ENCODE measurements around the gene SPOCD1.

The SPOCD1 gene

GRCh38 chr1:31769720-31770390, 46.0 kb downstream of the SPOCD1 start:
- Histone ChIP-seq H3K79me2 (ENCODE audit: insufficient read depth, low read length) (no peaks in the 10 kb centered on the region), H3K27me3 (ENCODE audit: insufficient read depth, low read length, poor library complexity, severe bottlenecking) (peaks cover 13% of the 10 kb centered on the region), H3K9ac (ENCODE audit: low read depth, low read length, poor library complexity, severe bottlenecking) (no peak overlapping the region), H3K9me2 (replicated peaks; ENCODE audit: low read depth, low read length) (no peaks in the 10 kb centered on the region), H3K36me3 (ENCODE audit: insufficient read depth, low read length) (no peaks in the 10 kb centered on the region), H3K4me3 (ENCODE audit: low read length, poor library complexity, severe bottlenecking) (no peak overlapping the region), H3K4me2 (ENCODE audit: low read depth, low read length, poor library complexity, severe bottlenecking) (no peak overlapping the region), H2AFZ (ENCODE audit: low read length) (no peak overlapping the region), H3K9me3 (ENCODE audit: insufficient read depth, low read depth, low read length) (no peaks in the 10 kb centered on the region), H3F3A (ENCODE audit: low read depth) (no peaks in the 10 kb centered on the region), H4K20me1 (ENCODE audit: insufficient read depth, low read length, poor library complexity, severe bottlenecking) (no peaks in the 10 kb centered on the region), H3K4me1 (ENCODE audit: insufficient read depth, low read length, poor library complexity, severe bottlenecking) (peaks cover 3% of the 10 kb centered on the region)
- TF ChIP-seq CTCF (conservative IDR thresholded peaks at IDR 0.05; ENCODE audit: low read length) = no peak
- no peak for TF ChIP-seq EZH2phosphoT487 (IDR thresholded peaks at IDR 0.05; ENCODE audit: borderline replicate concordance)

- no peak overlapping the region for H3K4me2 ChIP-seq (ENCODE audit: low read depth, low read length, poor library complexity, severe bottlenecking)
- TF ChIP-seq CTCF (conservative IDR thresholded peaks at IDR 0.05; ENCODE audit: low read length) (no peak), EZH2phosphoT487 (IDR thresholded peaks at IDR 0.05; ENCODE audit: borderline replicate concordance) (no peak)
- H4K20me1 ChIP-seq (ENCODE audit: insufficient read depth, low read length, poor library complexity, severe bottlenecking) = no peaks in the 10 kb centered on the region
- H3K9ac ChIP-seq (ENCODE audit: low read depth, low read length, poor library complexity, severe bottlenecking) = no peak overlapping the region
- H3K27me3 ChIP-seq (ENCODE audit: insufficient read depth, low read length, poor library complexity, severe bottlenecking) = peaks cover 13% of the 10 kb centered on the region
- no peaks in the 10 kb centered on the region for H3K79me2 ChIP-seq (ENCODE audit: insufficient read depth, low read length)
- no peaks in the 10 kb centered on the region for H3K9me3 ChIP-seq (ENCODE audit: insufficient read depth, low read depth, low read length)
- H3K36me3 ChIP-seq (ENCODE audit: insufficient read depth, low read length) = no peaks in the 10 kb centered on the region
- H3K9me2 ChIP-seq (replicated peaks; ENCODE audit: low read depth, low read length) = no peaks in the 10 kb centered on the region
- no peak overlapping the region for H3K4me3 ChIP-seq (ENCODE audit: low read length, poor library complexity, severe bottlenecking)
- no peak overlapping the region for H2AFZ ChIP-seq (ENCODE audit: low read length)
- no peaks in the 10 kb centered on the region for H3F3A ChIP-seq (ENCODE audit: low read depth)
- peaks cover 7% of the 10 kb centered on the region for H3K4me1 ChIP-seq (ENCODE audit: insufficient read depth, low read length, poor library complexity, severe bottlenecking)
Observed at GRCh38 chr1:31768939-31769704, 46.7 kb downstream of the SPOCD1 start.

- H3K9ac ChIP-seq (ENCODE audit: low read depth, low read length, poor library complexity, severe bottlenecking) = no peak overlapping the region
- H3K4me3 ChIP-seq (ENCODE audit: low read length, poor library complexity, severe bottlenecking) = no peak overlapping the region
- no peak overlapping the region for H3K4me2 ChIP-seq (ENCODE audit: low read depth, low read length, poor library complexity, severe bottlenecking)
- no peaks in the 10 kb centered on the region for H4K20me1 ChIP-seq (ENCODE audit: insufficient read depth, low read length, poor library complexity, severe bottlenecking)
- H3K79me2 ChIP-seq (ENCODE audit: insufficient read depth, low read length) = no peaks in the 10 kb centered on the region
- H3K36me3 ChIP-seq (ENCODE audit: insufficient read depth, low read length) = no peaks in the 10 kb centered on the region
- peaks cover 13% of the 10 kb centered on the region for H3K27me3 ChIP-seq (ENCODE audit: insufficient read depth, low read length, poor library complexity, severe bottlenecking)
- H3K4me1 ChIP-seq (ENCODE audit: insufficient read depth, low read length, poor library complexity, severe bottlenecking) = peaks cover 8% of the 10 kb centered on the region
- TF ChIP-seq EZH2phosphoT487 (IDR thresholded peaks at IDR 0.05; ENCODE audit: borderline replicate concordance) (no peak), CTCF (conservative IDR thresholded peaks at IDR 0.05; ENCODE audit: low read length) (no peak)
- H2AFZ ChIP-seq (ENCODE audit: low read length) = no peak overlapping the region
- H3K9me3 ChIP-seq (ENCODE audit: insufficient read depth, low read depth, low read length) = no peaks in the 10 kb centered on the region
- H3K9me2 ChIP-seq (replicated peaks; ENCODE audit: low read depth, low read length) = no peaks in the 10 kb centered on the region
- H3F3A ChIP-seq (ENCODE audit: low read depth) = no peaks in the 10 kb centered on the region
Observed at GRCh38 chr1:31768407-31768907, 47.4 kb downstream of the SPOCD1 start.
